Dermis microvascular lymphatic vessel endothelial cell (primary cell): ENCODE data around the gene TMEM140. TPM values are rescaled to one million over a fixed set of nuclear protein-coding genes. Genes with fewer than 3 reads are reported as not detected.
"Not testable (repeated sequence)": the region's sequence is repeated elsewhere in the genome, so short reads cannot be mapped to it uniquely, and the experiment has no call there.

Experiments used
- DNase-seq, 2 donors: peaks; one replicate each; pipeline versions ENCODE4 v3.0.0 to v3.0.0-alpha.2; 2010; ENCODE audit warnings: low read depth in 2 of 2
- total RNA-seq: library from RNA; depleted of rRNA; stranded (reverse); fragments of >200 nt; gene quantifications from 2 replicates; pipeline ENCODE4 v1.2.1, GENCODE V29; 2014

Gene TMEM140
- total RNA-seq, 1 donor from 2014 or later, result 18.5 TPM

- no peak for DNase-seq
These were observed 10.3 kb downstream of the TMEM140 start for GRCh38 chr7:135158141-135158655.

- DNase-seq, result no peak
These were observed 11.0 kb downstream of the TMEM140 start for GRCh38 chr7:135158874-135159273.

DNA sequence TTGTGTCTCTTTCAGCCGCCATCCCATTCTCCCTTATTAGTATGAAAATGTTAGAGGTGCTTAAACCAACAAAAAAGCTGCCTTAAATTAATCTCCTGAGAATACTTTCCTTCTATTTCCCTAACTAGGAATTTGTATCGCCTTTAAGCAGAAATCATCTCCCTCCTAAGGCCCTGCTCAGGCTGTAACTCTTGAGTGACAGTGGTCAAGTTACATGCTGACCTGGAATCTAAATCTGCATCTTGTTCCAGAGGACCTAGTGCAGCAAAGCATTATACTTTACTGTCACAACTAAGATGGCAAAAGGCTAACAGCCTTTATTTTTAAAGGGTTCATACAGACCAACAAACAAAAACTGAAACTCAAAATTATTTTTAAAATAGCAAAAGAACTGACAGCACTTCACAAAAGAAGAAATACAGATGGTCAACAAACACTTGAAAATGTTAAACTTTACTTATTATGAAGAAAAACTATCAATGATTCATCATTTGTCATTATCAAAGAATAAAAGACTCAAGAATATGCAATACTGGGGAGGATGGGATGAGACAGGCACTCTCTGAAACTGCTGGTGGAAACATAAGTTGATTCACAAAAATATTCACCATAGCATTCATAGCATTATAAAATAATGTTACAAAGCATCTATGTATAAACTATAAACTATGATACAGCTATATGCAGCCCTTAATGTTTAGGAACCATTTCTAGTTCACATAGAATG lies 11.7 kb downstream of the TMEM140 start:
- no peak for DNase-seq

DNA sequence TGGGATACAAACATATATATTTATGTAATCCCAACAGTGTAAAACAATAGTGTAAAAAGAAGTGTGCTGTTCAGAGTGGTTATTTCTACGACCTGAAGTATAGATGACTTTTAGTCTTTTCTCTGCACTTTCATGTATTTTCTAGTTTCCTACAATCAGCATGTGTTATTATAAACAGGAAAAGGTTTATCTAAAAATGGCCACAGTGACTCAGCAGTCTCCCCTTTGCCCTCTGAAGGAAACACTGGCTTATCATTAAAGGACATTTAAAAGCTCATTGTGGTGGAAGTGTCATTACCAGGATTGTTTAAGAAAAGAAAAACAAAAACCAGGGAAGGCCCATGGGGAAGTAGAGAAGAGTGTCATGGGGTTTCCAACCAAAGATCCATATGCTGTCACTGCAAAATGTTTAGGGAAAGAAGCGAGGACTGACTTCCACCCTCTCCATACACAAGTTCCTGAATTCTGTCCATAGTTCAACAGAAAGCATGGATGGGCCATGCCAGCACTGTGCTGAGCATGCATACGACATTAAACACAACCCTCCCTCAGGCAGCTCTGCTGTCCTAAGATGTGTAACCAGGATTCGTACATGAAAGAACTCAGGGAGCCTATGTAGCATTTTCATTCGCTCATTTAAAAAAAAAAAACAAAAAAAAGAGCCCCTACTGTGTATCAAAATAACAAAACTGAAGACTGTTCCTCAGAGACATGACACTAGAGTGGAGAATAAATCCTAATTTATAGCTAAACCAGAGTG lies 12.4 kb downstream of the TMEM140 start:
- DNase-seq, result peak; percentile 68 to 93

DNA sequence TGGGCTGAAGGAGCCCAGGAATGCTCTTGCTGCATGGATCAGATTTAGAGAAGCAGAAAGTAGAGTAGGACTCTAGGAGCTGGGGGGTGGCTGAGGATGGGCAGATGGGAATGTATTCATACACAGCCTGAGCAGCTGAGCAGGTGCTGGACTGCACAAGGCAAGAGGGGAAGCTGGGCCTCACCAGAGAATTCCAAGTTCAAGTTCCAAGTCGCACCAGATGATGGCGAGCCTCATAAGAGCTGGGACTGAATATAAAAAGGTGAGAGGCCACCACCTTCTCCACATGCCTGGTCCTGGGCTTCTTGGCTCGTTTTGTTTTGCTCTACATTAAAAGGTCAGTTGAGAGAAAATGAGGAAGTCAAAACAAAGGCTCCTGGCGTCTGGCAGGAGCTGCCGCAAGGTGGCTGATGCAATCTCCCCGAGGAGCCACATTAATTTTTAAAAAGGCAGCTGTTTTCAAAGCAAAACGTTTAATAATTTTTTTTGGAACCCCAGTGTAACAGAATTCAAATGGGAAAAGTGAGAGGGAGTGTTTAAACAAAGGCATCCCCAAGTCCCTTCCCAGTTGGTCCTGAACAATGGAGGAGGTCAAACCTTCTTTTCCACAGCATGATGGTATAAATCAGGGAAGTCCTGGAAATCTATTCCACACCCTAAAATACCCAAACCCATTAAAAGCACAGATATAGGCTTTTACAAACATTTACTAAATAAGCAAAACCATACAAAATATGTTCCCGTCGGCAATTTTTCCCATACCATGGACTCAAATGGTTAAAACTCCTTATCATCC lies 13.2 kb downstream of the TMEM140 start:
- peak in 1 of 2 donors; percentile 78 for DNase-seq

DNA sequence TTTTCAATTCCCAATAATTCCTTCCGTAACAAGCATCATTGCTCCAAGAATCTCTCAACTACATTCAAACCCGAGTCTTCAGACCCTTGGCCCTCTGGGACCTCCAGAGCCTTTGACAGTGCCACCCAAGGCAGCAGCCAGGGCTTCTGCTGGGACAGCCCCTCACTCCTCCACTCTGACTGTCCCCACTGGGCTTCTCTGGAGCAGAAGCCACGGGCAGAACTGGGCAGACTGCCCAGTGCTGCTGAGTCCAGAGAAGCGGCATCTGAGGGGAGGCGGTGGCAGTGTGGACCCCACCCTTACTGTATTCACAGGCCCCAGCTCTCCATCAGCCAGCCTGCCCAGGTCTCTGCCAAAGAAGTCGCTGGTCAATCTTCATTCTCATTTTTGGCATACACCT lies 13.8 kb downstream of the TMEM140 start:
- DNase-seq, result no peak

GRCh38 chr7:135162382-135163001 lies 14.6 kb downstream of the TMEM140 start:
- no peak for DNase-seq

- DNase-seq, result no peak
These were observed 16.6 kb downstream of the TMEM140 start for GRCh38 chr7:135164357-135165061.

DNA sequence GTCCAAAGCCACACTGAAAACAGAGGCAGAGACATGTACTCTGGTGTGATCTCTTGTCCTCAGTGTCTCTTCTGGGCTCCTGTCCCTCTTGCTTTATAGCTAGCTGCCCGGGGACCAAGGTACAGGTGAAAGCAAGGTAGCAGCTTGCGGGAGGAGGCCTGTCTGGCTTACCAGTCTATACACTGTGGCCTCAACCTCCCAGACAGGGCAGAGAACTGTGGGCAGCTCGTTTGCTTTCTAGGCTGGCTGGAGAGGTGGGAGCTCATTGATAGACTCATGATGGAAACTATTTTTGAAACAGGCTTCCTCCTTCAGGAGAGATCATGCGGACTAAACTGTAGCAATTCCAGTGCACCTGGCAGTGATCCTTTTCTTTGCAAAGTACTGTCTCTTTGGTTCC lies 18.0 kb downstream of the TMEM140 start:
- DNase-seq, result no peak

- peak; percentile 93 for DNase-seq
These were observed 18.6 kb downstream of the TMEM140 start for GRCh38 chr7:135166338-135166990.

DNA sequence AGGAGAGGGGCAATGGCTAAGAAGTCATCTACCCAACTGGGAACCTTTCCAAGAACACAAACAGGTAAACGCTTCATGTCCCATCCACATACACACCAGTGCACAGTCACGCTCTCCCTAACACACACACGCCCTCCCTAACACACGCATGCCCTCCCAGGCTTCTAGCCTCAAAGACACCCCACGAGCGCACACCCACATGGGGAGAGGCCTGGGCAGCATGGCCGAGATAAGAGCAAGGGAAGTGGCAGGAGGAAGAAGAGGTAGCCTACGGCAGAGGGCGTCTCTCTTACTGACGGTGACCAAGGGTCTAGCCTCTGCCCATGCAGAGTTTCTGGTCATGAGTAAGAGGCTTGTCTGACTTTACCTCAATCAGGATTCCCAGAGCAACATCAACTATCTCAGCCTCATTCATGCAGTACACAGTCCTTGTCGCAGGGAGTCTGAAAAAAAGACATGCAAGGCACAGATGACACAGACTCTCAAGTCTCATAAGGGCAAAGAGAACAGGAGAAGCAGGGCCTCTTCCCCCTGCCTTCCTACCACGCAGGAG lies 19.6 kb downstream of the TMEM140 start:
- no peak for DNase-seq

- peak in 1 of 2 donors; percentile 48 for DNase-seq
These were observed 20.1 kb downstream of the TMEM140 start for GRCh38 chr7:135168001-135168400.

- DNase-seq, result no peak
These were observed 20.7 kb downstream of the TMEM140 start for GRCh38 chr7:135168489-135169140.

DNA sequence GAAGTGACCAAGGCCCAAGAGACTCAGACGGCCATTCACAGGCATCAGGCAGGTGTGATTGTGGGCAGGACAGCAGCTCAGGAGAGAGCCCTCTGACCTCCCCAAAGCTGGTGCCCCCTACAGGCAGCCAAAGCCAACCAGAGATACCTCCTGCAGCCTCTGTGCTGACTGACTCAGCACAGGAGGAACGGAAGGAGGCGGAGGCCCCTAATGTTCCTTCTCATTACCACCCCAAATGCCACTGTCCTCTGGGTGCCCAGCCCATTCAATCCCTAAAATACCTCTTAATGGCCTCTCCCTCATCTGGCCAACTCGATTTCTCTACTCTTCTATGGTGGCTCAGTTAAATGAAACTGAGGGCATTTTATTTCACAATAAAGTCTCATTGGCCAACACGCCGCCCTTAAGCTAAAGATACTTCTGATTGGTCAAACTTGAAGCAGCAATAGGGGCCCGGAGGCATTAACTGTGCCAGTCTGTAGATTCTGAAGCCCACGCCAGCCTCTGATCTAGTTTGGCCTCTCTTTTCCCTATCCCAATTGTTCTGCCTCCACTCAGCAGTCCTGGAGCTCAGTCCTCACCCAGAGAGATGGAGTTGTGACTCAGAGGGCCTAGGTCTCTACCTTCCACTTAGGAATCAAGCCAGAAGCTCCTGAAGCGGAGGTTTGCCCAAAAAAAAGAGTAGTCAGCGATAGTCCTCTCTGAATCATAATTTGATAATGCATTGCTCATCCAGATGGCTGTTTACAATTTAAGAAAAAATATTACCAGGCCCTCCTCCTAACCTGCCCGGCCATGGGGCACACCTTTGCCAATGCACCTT lies 21.5 kb downstream of the TMEM140 start:
- peak in 1 of 2 donors; percentile 54 for DNase-seq

GRCh38 chr7:135169964-135170273 lies 22.0 kb downstream of the TMEM140 start:
- DNase-seq, result no peak

- DNase-seq, result peak; percentile 78 to 95
These were observed 22.6 kb downstream of the TMEM140 start, which contains the start of gene CYREN for GRCh38 chr7:135170274-135170997. Gene CYREN (minus strand): TSS chr7:135170707. CDS start chr7:135168922, 1,785 bp downstream.

GRCh38 chr7:135170998-135171481 lies 23.2 kb downstream of the TMEM140 start:
- not testable (repeated sequence) for DNase-seq
